GM19099 (cell line): Measurements from ENCODE around the gene BCLAF1.

ENCODE experiments used
- POLR2A ChIP-seq: IDR thresholded peaks from 3 replicates; pipeline ENCODE4 v1.6.1; 2011; ENCODE audit warnings: low read depth; ENCODE audit not compliant: insufficient read length; ENCODE audit errors: extremely low read depth

The BCLAF1 gene

GRCh38 chr6:136289579-136290409 lies at the start of gene BCLAF1:
Gene BCLAF1, minus strand, starts transcription at chr6:136289846. Its CDS starts 9,980 bp downstream, at chr6:136279866.
- TF ChIP-seq POLR2A = peak; percentile 98

- no peak for TF ChIP-seq POLR2A
Measured at GRCh38 chr6:136338486-136338885, 48.8 kb upstream of the BCLAF1 start.

GRCh38 chr6:136337606-136338005 lies 48.0 kb upstream of the BCLAF1 start:
- no peak for TF ChIP-seq POLR2A

- TF ChIP-seq POLR2A = no peak
Measured at GRCh38 chr6:136337121-136337520, 47.5 kb upstream of the BCLAF1 start.

GRCh38 chr6:136335736-136336363 lies 46.2 kb upstream of the BCLAF1 start:
- no peak for TF ChIP-seq POLR2A

GRCh38 chr6:136334853-136335252 lies 45.2 kb upstream of the BCLAF1 start:
- TF ChIP-seq POLR2A = no peak

- no peak for TF ChIP-seq POLR2A
Measured at GRCh38 chr6:136334465-136334846, 44.8 kb upstream of the BCLAF1 start.

GRCh38 chr6:136333824-136334464 lies 44.3 kb upstream of the BCLAF1 start:
- no peak for TF ChIP-seq POLR2A

GRCh38 chr6:136331461-136331860 lies 41.8 kb upstream of the BCLAF1 start:
- TF ChIP-seq POLR2A = no peak

GRCh38 chr6:136330634-136331033 lies 41.0 kb upstream of the BCLAF1 start:
- no peak for TF ChIP-seq POLR2A

- no peak for TF ChIP-seq POLR2A
Measured at GRCh38 chr6:136326038-136326553, 36.5 kb upstream of the BCLAF1 start.

GRCh38 chr6:136324686-136325380 lies 35.2 kb upstream of the BCLAF1 start:
- TF ChIP-seq POLR2A = no peak

- no peak for TF ChIP-seq POLR2A
Measured at GRCh38 chr6:136323431-136324112, 33.9 kb upstream of the BCLAF1 start.

GRCh38 chr6:136319732-136320131 lies 30.1 kb upstream of the BCLAF1 start:
- no peak for TF ChIP-seq POLR2A
